WTC11 (cell line): ENCODE measurements around the gene MEIS2. TPM values are rescaled to one million over a fixed set of nuclear protein-coding genes. Genes with fewer than 3 reads are reported as not detected.

ENCODE experiments used
- ATAC-seq: fragments of 200-7000 bp; cut with Tn5 transposase; 2 replicates; pipeline ENCODE4 v1.10.0; 2021; ENCODE audit warnings: mild to moderate bottlenecking, moderate library complexity
- CTCF ChIA-PET: fragments of 300-600 bp; sonication (Branson Sonifier 250); formaldehyde crosslinking; loops from one replicate; lab custom pipeline; 2021; ENCODE audit warnings: antibody characterized with exemption; lab: Charles Lee
- POLR2A ChIA-PET: fragments of 350-600 bp; sonication (Branson Sonifier 250); formaldehyde crosslinking; loops from one replicate; lab custom pipeline; 2021; ENCODE audit warnings: antibody characterized with exemption; lab: Charles Lee
- DNase-seq: peaks from one replicate; pipeline ENCODE4 v3.0.0; 2021; ENCODE audit warnings: low spot score
- H3K27ac Mint-ChIP-seq: 2 replicates; pipeline ENCODE4 v1.8.0; 2021; ENCODE audit warnings: mixed read lengths
- H3K27me3 Mint-ChIP-seq: 2 replicates; pipeline ENCODE4 v1.8.0; 2021; ENCODE audit warnings: low read depth, mild to moderate bottlenecking, moderate library complexity, mixed read lengths
- H3K36me3 Mint-ChIP-seq: 2 replicates; pipeline ENCODE4 v1.8.0; 2021; ENCODE audit warnings: mixed read lengths
- H3K4me1 Mint-ChIP-seq: 2 replicates; pipeline ENCODE4 v1.8.0; 2022; ENCODE audit warnings: mixed read lengths
- H3K4me3 Mint-ChIP-seq: 2 replicates; pipeline ENCODE4 v1.8.0; 2021; ENCODE audit warnings: mild to moderate bottlenecking, moderate library complexity, mixed read lengths
- H3K9me3 Mint-ChIP-seq: 2 replicates; pipeline ENCODE4 v1.8.0; 2021; ENCODE audit warnings: mixed read lengths
- CREB1 ChIP-seq: sonication (generic); formaldehyde crosslinking; IDR thresholded peaks from 2 replicates; pipeline ENCODE4 v1.8.0; 2023; ENCODE audit warnings: mild to moderate bottlenecking, missing genetic modification reagents
- ELF4 ChIP-seq: sonication (generic); formaldehyde crosslinking; IDR thresholded peaks from 2 replicates; pipeline ENCODE4 v1.8.1; 2022; ENCODE audit warnings: low read depth, mild to moderate bottlenecking, moderate library complexity, missing genetic modification reagents
- EMX1 ChIP-seq: fragments of 250-450 bp; sonication (Bioruptor Pico); IDR thresholded peaks from 2 replicates; pipeline ENCODE4 v1.8.0; 2021; ENCODE audit warnings: mild to moderate bottlenecking
- FOXP1 ChIP-seq: sonication (generic); formaldehyde crosslinking; IDR thresholded peaks from 2 replicates; pipeline ENCODE4 v1.8.0; 2022; ENCODE audit warnings: missing genetic modification reagents, mild to moderate bottlenecking, moderate library complexity, borderline replicate concordance
- GABPB1 ChIP-seq: sonication (generic); formaldehyde crosslinking; IDR thresholded peaks from 2 replicates; pipeline ENCODE4 v1.8.1; 2023; ENCODE audit warnings: mild to moderate bottlenecking, missing genetic modification reagents
- GRHL2 ChIP-seq: fragments of 250-450 bp; sonication (Bioruptor Pico); IDR thresholded peaks from 2 replicates; pipeline ENCODE4 v1.8.0; 2022; ENCODE audit warnings: mild to moderate bottlenecking, moderate library complexity; ENCODE audit not compliant: insufficient replicate concordance, severe bottlenecking
- IRF2 ChIP-seq: sonication (generic); formaldehyde crosslinking; IDR thresholded peaks from 2 replicates; pipeline ENCODE4 v1.8.0; 2022; ENCODE audit warnings: low read depth, missing genetic modification reagents, borderline replicate concordance
- OVOL2 ChIP-seq: fragments of 250-450 bp; sonication (Bioruptor Pico); IDR thresholded peaks from 2 replicates; pipeline ENCODE4 v1.9.0; 2021; ENCODE audit warnings: mild to moderate bottlenecking, borderline replicate concordance
- RELA ChIP-seq: sonication (generic); formaldehyde crosslinking; IDR thresholded peaks from 2 replicates; pipeline ENCODE4 v1.8.1; 2022; ENCODE audit warnings: missing genetic modification reagents, mild to moderate bottlenecking, borderline replicate concordance
- RORB ChIP-seq: fragments of 250-450 bp; sonication (Bioruptor Pico); IDR thresholded peaks from 2 replicates; pipeline ENCODE4 v1.9.0; 2021; ENCODE audit warnings: mild to moderate bottlenecking
- TEAD1 ChIP-seq: sonication (generic); formaldehyde crosslinking; IDR thresholded peaks from 2 replicates; pipeline ENCODE4 v1.8.0; 2022; ENCODE audit warnings: mild to moderate bottlenecking, missing genetic modification reagents
- TEAD4 ChIP-seq: sonication (generic); formaldehyde crosslinking; IDR thresholded peaks from 2 replicates; pipeline ENCODE4 v1.8.0; 2022; ENCODE audit warnings: mild to moderate bottlenecking, missing genetic modification reagents
- ZBTB21 ChIP-seq: sonication (generic); formaldehyde crosslinking; IDR thresholded peaks from 2 replicates; pipeline ENCODE4 v1.8.1; 2023; ENCODE audit warnings: mild to moderate bottlenecking, missing genetic modification reagents, borderline replicate concordance
- ZNF121 ChIP-seq: sonication (generic); formaldehyde crosslinking; IDR thresholded peaks from 2 replicates; pipeline ENCODE4 v1.8.0; 2023; ENCODE audit warnings: missing genetic modification reagents
- ZNF396 ChIP-seq: fragments of 250-450 bp; sonication (Bioruptor Pico); IDR thresholded peaks from 2 replicates; pipeline ENCODE4 v1.8.0; 2021; ENCODE audit warnings: mild to moderate bottlenecking, moderate library complexity, borderline replicate concordance
- ZNF671 ChIP-seq: fragments of 250-450 bp; sonication (Bioruptor Pico); IDR thresholded peaks from 2 replicates; pipeline ENCODE4 v1.8.0; 2021; ENCODE audit warnings: mild to moderate bottlenecking
- total RNA-seq: library from RNA; stranded (reverse); gene quantifications from 3 replicates; pipeline ENCODE4 v1.2.3, GENCODE V29; 2021
- TF ChIP-seq, protein P1 (sequence below): sonication (generic); formaldehyde crosslinking; IDR thresholded peaks from 2 replicates; pipeline ENCODE4 v1.8.1; 2022; ENCODE audit warnings: low read depth, mild to moderate bottlenecking, moderate library complexity, missing genetic modification reagents, borderline replicate concordance
- TF ChIP-seq, protein P2 (sequence below): sonication (generic); formaldehyde crosslinking; IDR thresholded peaks from 2 replicates; pipeline ENCODE4 v1.8.1; 2022; ENCODE audit warnings: missing genetic modification reagents, borderline replicate concordance
- TF ChIP-seq, protein P3 (sequence below): sonication (generic); formaldehyde crosslinking; IDR thresholded peaks from 2 replicates; pipeline ENCODE4 v1.8.0; 2023; ENCODE audit warnings: missing genetic modification reagents

MEIS2 gene
- total RNA-seq, 1 experiment from 2014 or later = 0.57 TPM

DNA sequence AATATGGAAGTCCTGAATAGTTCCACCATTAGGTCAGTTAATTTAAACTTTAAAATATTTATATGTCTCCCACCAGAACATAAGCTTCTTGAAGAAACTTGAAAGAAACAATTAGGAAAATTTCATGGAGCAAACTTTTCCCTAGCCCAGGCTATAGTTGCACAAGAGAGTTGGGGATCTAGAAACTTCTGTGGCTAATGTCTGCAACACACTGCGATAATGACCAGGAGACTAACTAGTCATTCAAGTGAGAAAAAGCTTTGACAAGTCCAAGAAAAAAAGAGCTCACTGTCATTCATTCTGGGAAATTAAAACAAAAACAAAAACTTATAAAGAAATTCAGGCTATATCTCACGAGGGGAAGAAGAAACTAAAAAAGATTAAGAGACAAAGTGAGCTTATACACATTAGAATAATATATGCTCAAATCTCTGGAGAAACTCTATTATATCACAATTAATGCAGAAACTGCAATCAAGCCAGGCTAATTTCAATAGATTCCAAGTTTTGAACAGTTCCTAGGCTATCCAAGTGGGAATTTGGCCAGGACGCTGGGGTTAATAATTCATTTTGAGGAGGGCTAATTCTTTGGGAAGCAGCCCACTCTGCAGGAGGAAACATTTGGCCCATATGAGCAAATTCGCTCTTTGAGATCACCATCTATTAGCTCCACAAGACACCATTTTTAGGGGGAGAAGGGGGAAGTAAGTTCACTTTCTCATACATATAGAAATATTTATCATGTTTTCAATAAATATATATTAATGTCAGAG, 134.6 kb downstream of the MEIS2 start:
- Mint-ChIP-seq H3K4me1 (no peaks in the 10 kb centered on the region), H3K27ac (no peak overlapping the region), H3K36me3 (no peaks in the 10 kb centered on the region), H3K27me3 (no peaks in the 10 kb centered on the region), H3K4me3 (no peak overlapping the region), H3K9me3 (0 out of 2 replicates have a peak, but pooled peaks cover 3% of the 10 kb centered on the region)
- TF ChIP-seq ZNF121 (CRISPR knock-in tag) = no peak
- no peak for TF ChIP-seq ELF4 (CRISPR knock-in tag)
- TF ChIP-seq, protein P1, sequence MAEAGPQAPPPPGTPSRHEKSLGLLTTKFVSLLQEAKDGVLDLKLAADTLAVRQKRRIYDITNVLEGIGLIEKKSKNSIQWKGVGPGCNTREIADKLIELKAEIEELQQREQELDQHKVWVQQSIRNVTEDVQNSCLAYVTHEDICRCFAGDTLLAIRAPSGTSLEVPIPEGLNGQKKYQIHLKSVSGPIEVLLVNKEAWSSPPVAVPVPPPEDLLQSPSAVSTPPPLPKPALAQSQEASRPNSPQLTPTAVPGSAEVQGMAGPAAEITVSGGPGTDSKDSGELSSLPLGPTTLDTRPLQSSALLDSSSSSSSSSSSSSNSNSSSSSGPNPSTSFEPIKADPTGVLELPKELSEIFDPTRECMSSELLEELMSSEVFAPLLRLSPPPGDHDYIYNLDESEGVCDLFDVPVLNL (CRISPR knock-in tag) = no peak
- DNase-seq = no peak
- ChIA-PET POLR2A (no interaction called here), CTCF (interaction anchor here (0.6 kb wide), 1 partner anchor 10 kb away, joined by 3 read pairs; no protein-coding TSS in a partner anchor)
- ATAC-seq = no peak

DNA sequence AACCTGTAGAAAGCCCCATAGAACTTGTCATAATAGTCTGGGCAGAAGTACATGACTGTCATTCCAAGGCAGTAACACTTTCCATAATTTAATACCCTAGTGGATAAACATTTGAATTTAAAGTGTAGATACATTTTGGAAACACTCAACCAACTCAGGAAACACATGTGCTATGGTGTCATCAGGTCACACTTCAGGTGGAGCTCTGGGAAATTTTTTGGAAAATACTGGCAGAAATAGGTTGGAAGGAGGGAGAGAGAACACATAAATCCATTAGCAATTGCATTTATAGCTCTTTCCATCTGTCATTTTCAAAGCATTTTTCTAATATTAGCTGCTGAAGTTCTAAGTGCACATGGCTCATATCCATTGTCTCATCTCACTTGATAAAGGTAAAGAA, 135.7 kb downstream of the MEIS2 start:
- Mint-ChIP-seq H3K36me3 (no peaks in the 10 kb centered on the region), H3K27me3 (no peaks in the 10 kb centered on the region), H3K27ac (no peak overlapping the region), H3K9me3 (0 out of 2 replicates have a peak, but pooled peaks cover 3% of the 10 kb centered on the region), H3K4me1 (no peaks in the 10 kb centered on the region), H3K4me3 (no peak overlapping the region)
- DNase-seq (no peak), ATAC-seq (no peak)
- CTCF ChIA-PET = no interaction called here
- TF ChIP-seq EMX1 (CRISPR knock-in tag) (no peak), GABPB1 (no peak), CREB1 (no peak)
- POLR2A ChIA-PET = no interaction called here

DNA sequence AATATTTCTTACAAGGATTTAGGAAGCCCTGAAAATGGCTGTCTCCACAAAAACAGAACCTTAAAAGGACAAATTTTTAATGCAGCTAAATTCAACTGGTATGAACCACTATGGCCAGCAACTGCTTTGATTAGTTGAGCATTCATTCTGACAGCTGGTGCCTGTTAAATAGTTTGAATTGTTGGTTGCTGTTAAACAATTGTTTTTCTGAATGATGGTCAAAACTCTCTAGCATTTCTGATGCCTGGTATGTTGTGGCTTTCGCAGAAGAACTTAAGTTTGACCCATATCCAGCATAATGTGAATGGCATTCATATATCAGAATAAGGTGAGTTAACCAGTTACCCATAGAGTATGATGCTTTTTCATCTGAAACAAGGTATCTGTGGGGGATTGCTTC, 138.4 kb downstream of the MEIS2 start:
- Mint-ChIP-seq H3K36me3 (no peaks in the 10 kb centered on the region), H3K4me3 (no peak overlapping the region), H3K4me1 (no peaks in the 10 kb centered on the region)

DNA sequence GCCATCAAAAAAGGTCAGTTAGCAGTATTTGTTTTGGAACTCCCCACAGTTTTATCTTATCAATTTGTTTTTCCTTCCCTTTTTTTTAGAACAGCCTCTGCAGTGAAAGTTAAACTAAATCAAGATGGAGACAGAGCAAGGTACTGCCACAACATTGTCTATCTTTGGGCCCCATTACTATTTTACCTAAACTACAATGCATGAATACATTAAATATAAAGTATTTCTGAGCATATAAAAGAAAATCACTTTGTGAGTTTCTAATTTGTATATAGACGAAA, 139.5 kb downstream of the MEIS2 start:
- no peaks in the 10 kb centered on the region for H3K9me3 Mint-ChIP-seq
- ChIA-PET CTCF (no interaction called here), POLR2A (no interaction called here)
- ATAC-seq (no peak), DNase-seq (no peak)
- no peaks in the 10 kb centered on the region for H3K27me3 Mint-ChIP-seq
- H3K27ac Mint-ChIP-seq = no peak overlapping the region
- H3K36me3 Mint-ChIP-seq = no peaks in the 10 kb centered on the region
- no peaks in the 10 kb centered on the region for H3K4me1 Mint-ChIP-seq
- TF ChIP-seq GRHL2 (CRISPR knock-in tag) (no peak), RELA (no peak), TEAD1 (CRISPR knock-in tag) (no peak), ZNF671 (CRISPR knock-in tag) (no peak), IRF2 (CRISPR knock-in tag) (no peak), RORB (CRISPR knock-in tag) (no peak), FOXP1 (CRISPR knock-in tag) (no peak)
- H3K4me3 Mint-ChIP-seq = no peak overlapping the region

More for the DNA sequence above, 138.4 kb downstream of the MEIS2 start:
- DNase-seq = no peak
- no peaks in the 10 kb centered on the region for H3K9me3 Mint-ChIP-seq
- TF ChIP-seq, protein P2, sequence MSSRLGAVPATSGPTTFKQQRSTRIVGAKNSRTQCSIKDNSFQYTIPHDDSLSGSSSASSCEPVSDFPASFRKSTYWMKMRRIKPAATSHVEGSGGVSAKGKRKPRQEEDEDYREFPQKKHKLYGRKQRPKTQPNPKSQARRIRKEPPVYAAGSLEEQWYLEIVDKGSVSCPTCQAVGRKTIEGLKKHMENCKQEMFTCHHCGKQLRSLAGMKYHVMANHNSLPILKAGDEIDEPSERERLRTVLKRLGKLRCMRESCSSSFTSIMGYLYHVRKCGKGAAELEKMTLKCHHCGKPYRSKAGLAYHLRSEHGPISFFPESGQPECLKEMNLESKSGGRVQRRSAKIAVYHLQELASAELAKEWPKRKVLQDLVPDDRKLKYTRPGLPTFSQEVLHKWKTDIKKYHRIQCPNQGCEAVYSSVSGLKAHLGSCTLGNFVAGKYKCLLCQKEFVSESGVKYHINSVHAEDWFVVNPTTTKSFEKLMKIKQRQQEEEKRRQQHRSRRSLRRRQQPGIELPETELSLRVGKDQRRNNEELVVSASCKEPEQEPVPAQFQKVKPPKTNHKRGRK (CRISPR knock-in tag) = no peak
- no peak for TF ChIP-seq OVOL2 (CRISPR knock-in tag)
- no peak for TF ChIP-seq GABPB1
- no peak for TF ChIP-seq RELA
- TF ChIP-seq EMX1 (CRISPR knock-in tag) = no peak
- no peak for TF ChIP-seq TEAD4
- TF ChIP-seq, protein P3, sequence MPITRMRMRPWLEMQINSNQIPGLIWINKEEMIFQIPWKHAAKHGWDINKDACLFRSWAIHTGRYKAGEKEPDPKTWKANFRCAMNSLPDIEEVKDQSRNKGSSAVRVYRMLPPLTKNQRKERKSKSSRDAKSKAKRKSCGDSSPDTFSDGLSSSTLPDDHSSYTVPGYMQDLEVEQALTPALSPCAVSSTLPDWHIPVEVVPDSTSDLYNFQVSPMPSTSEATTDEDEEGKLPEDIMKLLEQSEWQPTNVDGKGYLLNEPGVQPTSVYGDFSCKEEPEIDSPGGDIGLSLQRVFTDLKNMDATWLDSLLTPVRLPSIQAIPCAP (CRISPR knock-in tag) = no peak
- TF ChIP-seq GRHL2 (CRISPR knock-in tag) = no peak
- no peak for TF ChIP-seq ZBTB21 (CRISPR knock-in tag)
- no peak for TF ChIP-seq ZNF121 (CRISPR knock-in tag)
- TF ChIP-seq FOXP1 (CRISPR knock-in tag) = no peak
- no peak for TF ChIP-seq ZNF396 (CRISPR knock-in tag)
- no peak overlapping the region for H3K27ac Mint-ChIP-seq
- CTCF ChIA-PET = interaction anchor here (0.5 kb wide), 1 partner anchor 74 kb away, joined by 3 read pairs; no protein-coding TSS in a partner anchor
- POLR2A ChIA-PET = no interaction called here
- H3K27me3 Mint-ChIP-seq = no peaks in the 10 kb centered on the region
- no peak for ATAC-seq
